ENCODE data around the gene MIA2. TPM values are rescaled to one million over a fixed set of nuclear protein-coding genes. Genes with fewer than 3 reads are reported as not detected.

The MIA2 gene
- total RNA-seq, 1 donor from 2014 or later, result 26.8 TPM

Other genes with a start within 250 kb of the MIA2 start
- 137 TPM for gene SEC23A, start 130.7 kb upstream of the MIA2 start, total RNA-seq
- 50.4 TPM for gene GEMIN2, start 119.6 kb upstream of the MIA2 start, total RNA-seq
- 102 TPM for gene TRAPPC6B, start 63.6 kb upstream of the MIA2 start, total RNA-seq
- gene PNN, start 58.7 kb upstream of the MIA2 start, total RNA-seq, result 33.1 TPM
- 26.8 TPM for gene FBXO33, start 198.5 kb downstream of the MIA2 start, total RNA-seq

All from occipital lobe (tissue), 1 donor.